Natural killer cell (primary cell): ENCODE measurements around the gene RAB1A. TPM values are rescaled to one million over a fixed set of nuclear protein-coding genes. Genes with fewer than 3 reads are reported as not detected.

ENCODE experiments used
- ATAC-seq, 3 donors: fragments of 150-1000 bp in 2 of 3; fragments of 200-7000 bp in 1 of 3; cut with Tn5 transposase; 1 replicate in 1 of 3; 2 replicates in 2 of 3; pipeline ENCODE4 v1.10.0; 2021; ENCODE audit warnings: mild to moderate bottlenecking in 2 of 3, moderate library complexity in 2 of 3
- DNase-seq, 2 donors: peaks; one replicate each; pipeline versions ENCODE4 v3.0.0 to v3.0.0-alpha.2; 2013 to 2021; ENCODE audit warnings: mixed read lengths in 1 of 2
- H3K27ac ChIP-seq: one replicate; pipeline ENCODE4 v1.5.1; 2013; ENCODE audit warnings: mild to moderate bottlenecking, low read length
- H3K27me3 ChIP-seq: one replicate; pipeline ENCODE4 v1.6.1; 2013; ENCODE audit warnings: low read length; ENCODE audit not compliant: control insufficient read depth, insufficient read depth
- H3K36me3 ChIP-seq: one replicate; pipeline ENCODE4 v1.6.1; 2013; ENCODE audit warnings: low read length; ENCODE audit not compliant: control insufficient read depth, insufficient read depth
- H3K4me1 ChIP-seq: one replicate; pipeline ENCODE4 v1.6.1; 2013; ENCODE audit warnings: low read length; ENCODE audit not compliant: control insufficient read depth, insufficient read depth
- H3K4me3 ChIP-seq: one replicate; pipeline ENCODE4 v1.5.1; 2013; ENCODE audit warnings: low read length
- H3K9me3 ChIP-seq: one replicate; pipeline ENCODE4 v1.6.1; 2013; ENCODE audit warnings: low read length; ENCODE audit not compliant: control insufficient read depth, insufficient read depth
- H3K27ac Mint-ChIP-seq, 2 donors: one replicate each; pipeline ENCODE4 v1.8.0; 2022; ENCODE audit warnings: mild to moderate bottlenecking in 2 of 2, mixed read lengths in 2 of 2, moderate library complexity in 1 of 2
- H3K27me3 Mint-ChIP-seq, 2 donors: one replicate each; pipeline ENCODE4 v1.8.0; 2022; ENCODE audit warnings: low read depth in 2 of 2, mixed read lengths in 2 of 2
- H3K36me3 Mint-ChIP-seq: one replicate; pipeline ENCODE4 v1.8.0; 2022; ENCODE audit warnings: mixed read lengths
- H3K4me1 Mint-ChIP-seq, 2 donors: one replicate each; pipeline ENCODE4 v1.8.0; 2022; ENCODE audit warnings: mixed read lengths in 2 of 2
- H3K4me3 Mint-ChIP-seq: one replicate; pipeline ENCODE4 v1.8.0; 2022; ENCODE audit warnings: mild to moderate bottlenecking, moderate library complexity, mixed read lengths
- H3K9me3 Mint-ChIP-seq, 2 donors: one replicate each; pipeline ENCODE4 v1.8.0; 2022; ENCODE audit warnings: mixed read lengths in 2 of 2
- WGBS: methylation state at CpG from one replicate; pipeline ENCODE4 v1.1.7; 2013; ENCODE audit warnings: missing lambda C conversion rate; ENCODE audit not compliant: insufficient coverage; 5-methylcytosine and 5-hydroxymethylcytosine counted together
- intact Hi-C: fragments of 100-400 bp; cut with micrococcal nuclease; formaldehyde crosslinking; loops from one replicate; pipeline ENCODE4 v1.14.2; 2022
- total RNA-seq, 4 donors: library from RNA; stranded (reverse); fragments of 120-200 nt in 1 of 4; gene quantifications; one replicate each; pipeline versions ENCODE4 v1.2.3 to v1.2.4, GENCODE V29; 2013 to 2022
- TF ChIP-seq, protein P1 (sequence below): fragments of 200-600 bp; IDR thresholded peaks from one replicate; pipeline ENCODE4 v1.8.0; 2022; ENCODE audit warnings: antibody characterized with exemption

Gene RAB1A
- total RNA-seq, 3 donors from 2014 or later (not counting 1 experiment from before 2014, with no cell fraction given): 83.5 to 101 (median 93.6) TPM

GRCh38 chr2:65113816-65114215 is 16.1 kb downstream of the RAB1A start:
- TF ChIP-seq, protein P1, sequence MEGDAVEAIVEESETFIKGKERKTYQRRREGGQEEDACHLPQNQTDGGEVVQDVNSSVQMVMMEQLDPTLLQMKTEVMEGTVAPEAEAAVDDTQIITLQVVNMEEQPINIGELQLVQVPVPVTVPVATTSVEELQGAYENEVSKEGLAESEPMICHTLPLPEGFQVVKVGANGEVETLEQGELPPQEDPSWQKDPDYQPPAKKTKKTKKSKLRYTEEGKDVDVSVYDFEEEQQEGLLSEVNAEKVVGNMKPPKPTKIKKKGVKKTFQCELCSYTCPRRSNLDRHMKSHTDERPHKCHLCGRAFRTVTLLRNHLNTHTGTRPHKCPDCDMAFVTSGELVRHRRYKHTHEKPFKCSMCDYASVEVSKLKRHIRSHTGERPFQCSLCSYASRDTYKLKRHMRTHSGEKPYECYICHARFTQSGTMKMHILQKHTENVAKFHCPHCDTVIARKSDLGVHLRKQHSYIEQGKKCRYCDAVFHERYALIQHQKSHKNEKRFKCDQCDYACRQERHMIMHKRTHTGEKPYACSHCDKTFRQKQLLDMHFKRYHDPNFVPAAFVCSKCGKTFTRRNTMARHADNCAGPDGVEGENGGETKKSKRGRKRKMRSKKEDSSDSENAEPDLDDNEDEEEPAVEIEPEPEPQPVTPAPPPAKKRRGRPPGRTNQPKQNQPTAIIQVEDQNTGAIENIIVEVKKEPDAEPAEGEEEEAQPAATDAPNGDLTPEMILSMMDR: no peak
- Mint-ChIP-seq H3K27ac (peak overlapping the region in 1 of 2 donors; percentile 41), H3K27me3 (no peaks in the 10 kb centered on the region), H3K36me3 (no peaks in the 10 kb centered on the region), H3K4me1 (peaks cover 59 to 70% of the 10 kb centered on the region in 2 donors), H3K4me3 (no peak overlapping the region), H3K9me3 (no peaks in the 10 kb centered on the region)
- DNase-seq (no peak), ATAC-seq (no peak)
- no peaks in the 10 kb centered on the region for H3K36me3 ChIP-seq
- no CpG with 5 or more reads among the region's 2 CpGs for WGBS
- H3K4me1 ChIP-seq: peaks cover 26% of the 10 kb centered on the region
- no peak overlapping the region for H3K4me3 ChIP-seq
- intact Hi-C loops: no loop called here
- H3K27ac ChIP-seq: no peak overlapping the region
- H3K27me3 ChIP-seq: no peaks in the 10 kb centered on the region
- no peaks in the 10 kb centered on the region for H3K9me3 ChIP-seq

- Histone ChIP-seq H3K4me3 (no peak overlapping the region), H3K36me3 (no peaks in the 10 kb centered on the region), H3K27me3 (no peaks in the 10 kb centered on the region), H3K27ac (no peak overlapping the region), H3K4me1 (peaks cover 20% of the 10 kb centered on the region), H3K9me3 (no peaks in the 10 kb centered on the region)
- H3K9me3 Mint-ChIP-seq: no peaks in the 10 kb centered on the region
- no peak for DNase-seq
- H3K4me3 Mint-ChIP-seq: no peak overlapping the region
- H3K36me3 Mint-ChIP-seq: no peaks in the 10 kb centered on the region
- intact Hi-C loops: no loop called here
- no peak overlapping the region for H3K27ac Mint-ChIP-seq
- peaks cover 59 to 68% of the 10 kb centered on the region in 2 donors for H3K4me1 Mint-ChIP-seq
- TF ChIP-seq, protein P1: no peak
- H3K27me3 Mint-ChIP-seq: no peaks in the 10 kb centered on the region
- ATAC-seq: no peak
- WGBS: 96% methylated on average over 4 of the region's 4 CpGs
These were observed 16.7 kb downstream of the RAB1A start for GRCh38 chr2:65113229-65113628.

DNA sequence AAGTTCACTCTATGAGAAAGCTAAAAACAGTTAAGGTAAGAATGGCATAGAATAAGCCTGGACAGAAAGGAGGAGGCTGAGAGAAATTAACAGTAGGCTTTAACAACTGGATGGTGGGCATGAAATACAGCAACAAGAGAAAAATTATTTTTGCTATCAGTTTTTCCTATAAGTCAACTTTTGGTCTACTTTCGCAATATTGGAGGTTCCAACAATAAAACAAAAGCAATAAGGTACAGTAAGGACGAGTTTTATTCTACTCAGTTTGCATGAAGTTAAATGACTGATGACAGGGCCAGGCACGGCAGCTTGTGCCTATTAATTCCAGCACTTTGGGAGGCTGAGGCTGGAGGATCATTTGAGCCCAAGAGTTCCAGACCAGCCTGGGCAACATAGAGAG is 17.3 kb downstream of the RAB1A start:
- TF ChIP-seq, protein P1: no peak
- H3K4me1 ChIP-seq: peaks cover 24% of the 10 kb centered on the region
- Mint-ChIP-seq H3K4me3 (no peak overlapping the region), H3K27ac (peak overlapping the region in 1 of 2 donors; percentile 53), H3K36me3 (no peaks in the 10 kb centered on the region), H3K9me3 (no peaks in the 10 kb centered on the region), H3K4me1 (peaks cover 57 to 63% of the 10 kb centered on the region in 2 donors), H3K27me3 (no peaks in the 10 kb centered on the region)
- no peak for DNase-seq
- intact Hi-C loops: no loop called here
- 77% methylated on average over 3 of the region's 3 CpGs for WGBS
- no peaks in the 10 kb centered on the region for H3K27me3 ChIP-seq
- H3K36me3 ChIP-seq: no peaks in the 10 kb centered on the region
- no peak overlapping the region for H3K27ac ChIP-seq
- no peaks in the 10 kb centered on the region for H3K9me3 ChIP-seq
- no peak for ATAC-seq
- H3K4me3 ChIP-seq: no peak overlapping the region

DNA sequence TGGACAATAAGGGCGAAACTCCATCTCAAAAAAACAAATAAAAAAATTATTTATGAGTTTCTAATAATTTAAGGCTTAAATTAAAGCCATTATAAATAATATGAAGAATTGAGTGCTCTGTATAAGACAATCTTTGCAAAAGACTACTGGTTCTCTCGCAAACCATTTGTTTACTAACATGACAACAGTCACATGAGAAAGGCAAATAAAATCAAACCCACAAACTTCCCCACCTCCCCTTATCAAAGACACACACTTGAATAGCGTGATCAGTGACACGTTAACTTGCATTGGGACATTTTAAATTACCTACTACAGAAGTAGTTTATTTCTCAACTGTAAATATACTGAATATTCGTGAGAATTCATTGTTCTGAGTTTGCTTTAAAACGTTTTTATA is 21.1 kb downstream of the RAB1A start:
- no peaks in the 10 kb centered on the region for H3K27me3 Mint-ChIP-seq
- H3K27me3 ChIP-seq: no peaks in the 10 kb centered on the region
- H3K36me3 Mint-ChIP-seq: no peaks in the 10 kb centered on the region
- DNase-seq: no peak
- TF ChIP-seq, protein P1: no peak
- no peak overlapping the region for H3K27ac ChIP-seq
- H3K27ac Mint-ChIP-seq: no peak overlapping the region
- no peaks in the 10 kb centered on the region for H3K9me3 ChIP-seq
- H3K4me3 Mint-ChIP-seq: no peak overlapping the region
- peaks cover 5% of the 10 kb centered on the region for H3K36me3 ChIP-seq
- H3K4me3 ChIP-seq: no peak overlapping the region
- intact Hi-C loops: no loop called here
- ATAC-seq: no peak
- H3K4me1 Mint-ChIP-seq: peaks cover 63 to 67% of the 10 kb centered on the region in 2 donors
- 90% methylated on average over 1 of the region's 6 CpGs for WGBS
- peaks cover 16% of the 10 kb centered on the region for H3K4me1 ChIP-seq
- no peaks in the 10 kb centered on the region for H3K9me3 Mint-ChIP-seq
